Activated T-cell treated with anti-CD3 and anti-CD28 coated beads, Interleukin-2, amount 50 U/mL, for 24 hours (primary cell): ENCODE data around the gene ZNF682.

Experiments
- DNase-seq: peaks from one replicate; pipeline ENCODE4 v3.0.0-alpha.2; 2020
- H3K27ac Mint-ChIP-seq: 2 replicates; pipeline ENCODE4 v1.8.0; 2020; ENCODE audit warnings: mild to moderate bottlenecking, mixed read lengths
- H3K27me3 Mint-ChIP-seq: 2 replicates; pipeline ENCODE4 v1.8.0; 2020; ENCODE audit warnings: mixed read lengths
- H3K36me3 Mint-ChIP-seq: 2 replicates; pipeline ENCODE4 v1.8.0; 2020; ENCODE audit warnings: low read depth, mixed read lengths
- H3K4me1 Mint-ChIP-seq: 2 replicates; pipeline ENCODE4 v1.8.0; 2020; ENCODE audit warnings: low read depth, mixed read lengths
- H3K4me3 Mint-ChIP-seq: 2 replicates; pipeline ENCODE4 v1.8.0; 2020; ENCODE audit warnings: mild to moderate bottlenecking, moderate library complexity, mixed read lengths
- H3K9me3 Mint-ChIP-seq: 2 replicates; pipeline ENCODE4 v1.8.0; 2020; ENCODE audit warnings: mixed read lengths

Gene ZNF682

GRCh38 chr19:19955208-19955607 lies 84.1 kb downstream of the ZNF682 start:
- Mint-ChIP-seq H3K36me3 (no peaks in the 10 kb centered on the region), H3K4me1 (peaks cover 3% of the 10 kb centered on the region)
- no peak for DNase-seq

More at GRCh38 chr19:19955208-19955607, 84.1 kb downstream of the ZNF682 start:
- no peaks in the 10 kb centered on the region for H3K9me3 Mint-ChIP-seq
- no peak overlapping the region for H3K27ac Mint-ChIP-seq
- no peak overlapping the region for H3K4me3 Mint-ChIP-seq
- no peaks in the 10 kb centered on the region for H3K27me3 Mint-ChIP-seq
